MCF 10A (cell line): Measurements from ENCODE around the gene RIMBP3C. TPM values are rescaled to one million over a fixed set of nuclear protein-coding genes. Genes with fewer than 3 reads are reported as not detected.

Source experiments
- BruUV-seq: library from RNA; stranded (reverse); fragments of 400-500 nt; replicated peaks from 2 replicates; lab custom pipeline; 2021; lab: Mats Ljungman, UMichigan
- CTCF ChIA-PET: fragments of 300-600 bp; sonication (Branson Sonifier 250); formaldehyde crosslinking; extraction: SDS; loops from one replicate; lab custom pipeline; 2021; ENCODE audit warnings: antibody characterized with exemption, inconsistent platforms; lab: Yijun Ruan, JAX
- POLR2A ChIA-PET: fragments of 300-600, 350-650 bp; sonication (Branson Sonifier 250); formaldehyde crosslinking; extraction: SDS; loops from one replicate; lab custom pipeline; 2020; ENCODE audit warnings: antibody characterized with exemption, inconsistent platforms; lab: Yijun Ruan, JAX
- DNase-seq: peaks from one replicate; pipeline ENCODE4 v3.0.0-alpha.2; 2018; ENCODE audit not compliant: unreplicated experiment
- H3K27ac Mint-ChIP-seq: one replicate; pipeline ENCODE4 v1.8.0; 2022; ENCODE audit warnings: mild to moderate bottlenecking, low read depth, mixed read lengths; ENCODE audit not compliant: unreplicated experiment
- H3K27me3 Mint-ChIP-seq: one replicate; pipeline ENCODE4 v1.8.0; 2022; ENCODE audit warnings: mixed read lengths; ENCODE audit not compliant: insufficient read depth, unreplicated experiment
- H3K36me3 Mint-ChIP-seq: one replicate; pipeline ENCODE4 v1.8.0; 2022; ENCODE audit warnings: mild to moderate bottlenecking, moderate library complexity, mixed read lengths; ENCODE audit not compliant: insufficient read depth, unreplicated experiment
- H3K4me1 Mint-ChIP-seq: one replicate; pipeline ENCODE4 v1.8.0; 2022; ENCODE audit warnings: mixed read lengths; ENCODE audit not compliant: insufficient read depth, unreplicated experiment
- H3K4me3 Mint-ChIP-seq: one replicate; pipeline ENCODE4 v1.8.0; 2022; ENCODE audit warnings: mild to moderate bottlenecking, moderate library complexity, mixed read lengths; ENCODE audit not compliant: unreplicated experiment
- H3K9me3 Mint-ChIP-seq: one replicate; pipeline ENCODE4 v1.8.0; 2022; ENCODE audit warnings: mixed read lengths; ENCODE audit not compliant: unreplicated experiment
- CTCF ChIP-seq: fragments of 200-600 bp; IDR thresholded peaks from one replicate; pipeline ENCODE4 v1.8.0; 2022; ENCODE audit warnings: antibody characterized with exemption, mild to moderate bottlenecking; ENCODE audit not compliant: unreplicated experiment
- intact Hi-C: fragments of 100-400 bp; cut with micrococcal nuclease; formaldehyde crosslinking; loops from 2 replicates; pipeline ENCODE4 v1.14.1; 2022
- total RNA-seq: library from RNA; stranded (reverse); gene quantifications from 2 replicates; pipeline ENCODE4 v1.2.3, GENCODE V29; 2022

RIMBP3C gene
- total RNA-seq, 1 experiment from 2014 or later = 0.14 TPM

DNA sequence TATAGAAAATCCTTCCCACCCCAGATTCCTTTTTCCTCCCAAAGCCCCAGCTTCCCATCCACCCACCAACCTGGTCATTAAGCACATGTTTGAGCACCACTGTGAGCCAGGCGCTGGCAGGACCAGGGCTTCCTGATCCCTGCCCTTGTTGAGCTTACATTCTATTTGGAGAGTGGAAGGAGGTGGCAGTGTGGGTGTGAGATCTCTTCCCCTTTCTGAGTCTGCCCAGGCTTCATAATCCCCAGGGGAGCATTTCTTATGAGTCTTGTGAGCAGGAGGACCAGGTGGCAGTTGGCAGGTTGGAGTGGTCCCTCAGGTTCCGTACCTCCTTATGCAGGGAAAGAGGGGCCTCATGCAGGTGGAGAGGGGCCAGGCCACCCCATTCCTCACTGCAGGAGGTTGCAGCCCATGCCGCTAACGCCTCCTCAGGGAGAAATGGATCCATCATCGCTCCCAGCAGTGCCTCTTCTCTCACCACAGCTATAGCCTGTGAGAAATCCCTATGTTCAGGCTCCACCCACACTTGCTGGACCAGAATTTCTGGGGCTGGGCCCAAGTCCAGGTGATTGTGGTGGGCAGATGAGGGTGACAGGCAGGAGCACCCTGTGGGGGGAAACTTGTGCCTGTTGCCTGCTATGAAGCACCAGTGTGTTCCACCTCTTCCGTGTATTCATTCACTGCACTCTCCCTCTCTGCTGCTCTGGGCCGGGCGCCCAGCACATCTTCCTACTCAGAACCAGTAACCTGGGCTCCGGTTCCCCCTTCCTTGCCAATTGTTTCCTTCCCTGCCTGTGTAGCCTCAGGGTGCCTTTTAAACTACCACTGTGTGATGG lies 39.8 kb upstream of the RIMBP3C start:
- no peaks in the 10 kb centered on the region for H3K9me3 Mint-ChIP-seq
- no peaks in the 10 kb centered on the region for H3K27me3 Mint-ChIP-seq
- BruUV-seq = no TSS peak
- peaks cover 69% of the 10 kb centered on the region for H3K36me3 Mint-ChIP-seq
- ChIA-PET POLR2A (interaction anchor here (1.0 kb wide), 1 partner anchor 40 kb away, joined by 3 read pairs; no protein-coding TSS in a partner anchor), CTCF (interaction anchor here (0.7 kb wide), 1 partner anchor 359 kb away, joined by 3 read pairs; no protein-coding TSS in a partner anchor)
- no peak overlapping the region for H3K27ac Mint-ChIP-seq
- H3K4me3 Mint-ChIP-seq = no peak overlapping the region
- TF ChIP-seq CTCF = no peak
- H3K4me1 Mint-ChIP-seq = peaks cover 15% of the 10 kb centered on the region
- DNase-seq = no peak
- intact Hi-C loops = no loop called here

- no peaks in the 10 kb centered on the region for H3K9me3 Mint-ChIP-seq
- TF ChIP-seq CTCF = no peak
- no TSS peak for BruUV-seq
- no peak overlapping the region for H3K4me3 Mint-ChIP-seq
- DNase-seq = no peak
- H3K36me3 Mint-ChIP-seq = peaks cover 69% of the 10 kb centered on the region
- no peak overlapping the region for H3K27ac Mint-ChIP-seq
- ChIA-PET CTCF (no interaction called here), POLR2A (interaction anchor here (0.6 kb wide), 1 partner anchor 16 kb away, joined by 3 read pairs; no protein-coding TSS in a partner anchor)
- peaks cover 21% of the 10 kb centered on the region for H3K4me1 Mint-ChIP-seq
- H3K27me3 Mint-ChIP-seq = no peaks in the 10 kb centered on the region
- intact Hi-C loops = no loop called here
Observed at GRCh38 chr22:21589396-21589795, 38.1 kb upstream of the RIMBP3C start.

DNA sequence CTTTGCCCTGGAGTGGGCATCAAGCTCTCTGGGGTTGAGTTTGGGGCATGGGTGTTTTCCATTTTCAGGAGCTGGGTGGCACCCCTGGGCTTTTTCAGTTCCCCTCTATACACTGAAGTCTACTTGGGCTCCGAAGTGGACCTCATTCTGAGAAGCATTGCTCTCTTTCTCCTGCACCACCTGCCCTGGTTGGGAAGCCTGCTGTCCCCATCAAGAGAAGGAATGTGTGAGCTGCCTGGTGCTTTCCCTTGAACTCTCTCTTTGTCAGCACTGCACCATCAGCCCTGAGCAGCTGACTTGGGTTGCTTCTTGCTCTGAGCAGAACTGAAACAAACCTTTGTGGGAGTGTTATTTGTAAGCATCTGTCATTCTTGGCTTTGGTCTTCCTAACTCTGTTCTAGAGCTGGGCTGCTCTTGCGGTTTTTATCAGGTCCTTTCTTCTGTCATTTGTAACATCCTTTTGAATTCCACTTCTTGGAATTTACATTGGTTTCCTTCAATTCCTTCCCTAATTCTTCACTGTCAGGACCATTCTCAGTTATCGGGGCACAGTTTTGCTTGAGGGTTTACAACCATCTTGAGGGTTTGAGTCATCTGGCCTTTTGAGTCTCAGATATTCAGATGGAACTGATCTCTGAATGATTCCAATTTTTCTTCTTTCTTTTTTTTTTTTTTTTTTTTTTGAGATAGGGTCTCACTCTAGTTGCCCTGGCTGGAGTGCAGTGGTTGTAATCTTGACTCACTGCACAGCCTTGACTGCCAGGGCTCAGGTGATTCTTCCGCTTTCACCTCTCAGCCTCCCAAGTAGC lies 36.7 kb upstream of the RIMBP3C start:
- no peak for TF ChIP-seq CTCF
- Mint-ChIP-seq H3K9me3 (no peaks in the 10 kb centered on the region), H3K27ac (no peak overlapping the region), H3K4me3 (no peak overlapping the region), H3K4me1 (peaks cover 25% of the 10 kb centered on the region), H3K27me3 (no peaks in the 10 kb centered on the region), H3K36me3 (peaks cover 55% of the 10 kb centered on the region)
- no peak for DNase-seq
- intact Hi-C loops = no loop called here
- ChIA-PET POLR2A (interaction anchor here (0.6 to 1.1 kb wide), 3 partner anchors 15 to 1277 kb away, joined by 3 to 4 read pairs (median 4); no protein-coding TSS in a partner anchor), CTCF (interaction anchor here (0.8 to 1.0 kb wide), 2 partner anchors 41 to 53 kb away, joined by 3 to 4 read pairs; no protein-coding TSS in a partner anchor)
- no TSS peak for BruUV-seq
